Mucosa of descending colon (tissue), 3 donors: ENCODE results near the gene PRMT1. TPM values are rescaled to one million over a fixed set of nuclear protein-coding genes. Genes with fewer than 3 reads are reported as not detected.

ENCODE experiments used
- ATAC-seq: fragments of 200-7000 bp; cut with Tn5 transposase; one replicate; pipeline ENCODE4 v1.9.1; 2020; ENCODE audit warnings: mild to moderate bottlenecking, moderate library complexity
- DNase-seq, 3 donors: peaks; one replicate each; pipeline ENCODE4 v3.0.0-alpha.2; 2020
- H3K36me3 ChIP-seq: fragments of 200-600 bp; one replicate; pipeline ENCODE4 v1.8.0; 2021; ENCODE audit warnings: low read depth, mild to moderate bottlenecking
- H3K4me1 ChIP-seq: fragments of 200-600 bp; one replicate; pipeline ENCODE4 v1.8.0; 2021; ENCODE audit warnings: low read depth, mild to moderate bottlenecking
- H3K4me3 ChIP-seq: fragments of 200-600 bp; one replicate; pipeline ENCODE4 v1.8.0; 2021; ENCODE audit warnings: mild to moderate bottlenecking
- H3K9me3 ChIP-seq: fragments of 200-600 bp; one replicate; pipeline ENCODE4 v1.8.0; 2021; ENCODE audit warnings: mild to moderate bottlenecking
- CTCF ChIP-seq: fragments of 200-600 bp; IDR thresholded peaks from one replicate; pipeline ENCODE4 v1.8.0; 2022; ENCODE audit warnings: antibody characterized with exemption, mild to moderate bottlenecking
- intact Hi-C, 2 donors: fragments of 100-400 bp; cut with DNase I in 1 of 2; cut with micrococcal nuclease in 1 of 2; formaldehyde crosslinking; loops; one replicate each; pipeline versions ENCODE4 v1.11.0 to v1.11.1; 2022; cut with DNase I, micrococcal nuclease
- total RNA-seq, 3 donors: library from RNA; stranded (reverse); fragmentation: NEBNext Ultra II Directional in 2 of 3; extraction: Animal tissue kit (Norgen Biotek cat#: 25700) in 2 of 3; gene quantifications; one replicate each; pipeline versions ENCODE4 v1.2.1 to v1.2.4, GENCODE V29; 2021 to 2023
- donor health status: DM: no; HTN: no; CAD: no; lungs with moderate emphysema.
- donor health status: DM: no; HTN: no; CAD: no.
- donor health status: DM: no; HTN: yes; CAD: no.

The PRMT1 gene
- total RNA-seq, 3 donors from 2014 or later: 68.1 to 101 (median 94.8) TPM

- no peak for TF ChIP-seq CTCF
- intact Hi-C loops: loop anchor here in 1 of 2 donors (10.0 kb wide), 1 partner anchor 99 kb away; the partner anchor contains the start of genes NOSIP and PRRG2
- ATAC-seq: no peak
- H3K9me3 ChIP-seq: no peaks in the 10 kb centered on the region
- DNase-seq: no peak
- no peaks in the 10 kb centered on the region for H3K36me3 ChIP-seq
- no peak overlapping the region for H3K4me3 ChIP-seq
- H3K4me1 ChIP-seq: peaks cover 17% of the 10 kb centered on the region
Measured at GRCh38 chr19:49683814-49684250, 6.8 kb downstream of the PRMT1 start.

GRCh38 chr19:49684251-49684982 is 7.3 kb downstream of the PRMT1 start:
- Histone ChIP-seq H3K9me3 (no peaks in the 10 kb centered on the region), H3K4me3 (no peak overlapping the region), H3K36me3 (no peaks in the 10 kb centered on the region), H3K4me1 (peaks cover 16% of the 10 kb centered on the region)
- intact Hi-C loops: loop anchor here in 1 of 2 donors (10.0 kb wide), 1 partner anchor 100 kb away; the partner anchor contains the start of genes NOSIP and PRRG2
- DNase-seq (no peak), ATAC-seq (peak; percentile 36)
- peak; percentile 23 for TF ChIP-seq CTCF

DNA sequence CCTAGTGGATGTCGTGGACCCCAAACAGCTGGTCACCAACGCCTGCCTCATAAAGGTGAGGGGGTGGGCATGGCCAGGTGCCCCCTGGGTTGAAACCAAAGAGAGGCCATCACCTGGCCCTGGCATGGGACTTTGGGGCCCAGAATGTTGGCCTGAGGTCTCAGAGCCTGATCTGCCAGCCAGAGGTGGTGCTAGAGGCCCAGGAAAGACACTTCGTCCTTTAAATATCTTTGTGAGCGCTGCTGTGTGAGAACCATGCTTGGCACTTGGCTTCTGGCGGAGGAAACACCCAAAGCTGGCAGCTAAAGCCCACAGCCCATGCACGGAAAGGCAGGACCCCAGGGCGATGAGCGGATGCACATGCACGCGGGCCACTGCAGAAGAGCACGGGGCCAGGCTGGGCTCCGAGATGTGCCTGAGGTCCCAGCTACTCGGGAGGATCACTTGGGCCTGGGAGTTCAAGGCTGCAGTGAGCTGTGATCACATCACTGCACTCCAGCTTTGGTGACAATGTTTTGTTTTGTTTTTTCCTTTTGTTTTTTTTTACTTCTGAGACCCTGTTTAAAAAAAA is 8.0 kb downstream of the PRMT1 start:
- Histone ChIP-seq H3K4me3 (no peak overlapping the region), H3K36me3 (no peaks in the 10 kb centered on the region), H3K9me3 (no peaks in the 10 kb centered on the region), H3K4me1 (peaks cover 18% of the 10 kb centered on the region)
- ATAC-seq (no peak), DNase-seq (no peak)
- no peak for TF ChIP-seq CTCF
- intact Hi-C loops: loop anchor here in 1 of 2 donors (10.0 kb wide), 1 partner anchor 100 kb away; the partner anchor contains the start of genes NOSIP and PRRG2

- H3K4me3 ChIP-seq: no peak overlapping the region
- TF ChIP-seq CTCF: no peak
- intact Hi-C loops: loop anchor here in 1 of 2 donors (10.0 kb wide), 1 partner anchor 101 kb away; the partner anchor contains the start of genes NOSIP and PRRG2
- ATAC-seq: no peak
- no peaks in the 10 kb centered on the region for H3K9me3 ChIP-seq
- H3K36me3 ChIP-seq: no peaks in the 10 kb centered on the region
- H3K4me1 ChIP-seq: peaks cover 17% of the 10 kb centered on the region
- DNase-seq: no peak
Measured at GRCh38 chr19:49685845-49686332, 8.8 kb downstream of the PRMT1 start.

GRCh38 chr19:49686503-49687088 is 9.5 kb downstream of the PRMT1 start:
- TF ChIP-seq CTCF: no peak
- Histone ChIP-seq H3K36me3 (no peaks in the 10 kb centered on the region), H3K4me3 (no peak overlapping the region), H3K4me1 (peaks cover 17% of the 10 kb centered on the region), H3K9me3 (no peaks in the 10 kb centered on the region)
- ATAC-seq (no peak), DNase-seq (no peak)
- intact Hi-C loops: loop anchor here in 1 of 2 donors (10.0 kb wide), 1 partner anchor 102 kb away; the partner anchor contains the start of genes NOSIP and PRRG2
